OCI-LY7 (cell line): ENCODE measurements around the gene IGFN1.

Source experiments
- EZH2phosphoT487 ChIP-seq: fragments of 200-600 bp; sonication (generic); IDR thresholded peaks from 2 replicates; pipeline ENCODE4 v1.6.1; 2018; ENCODE audit warnings: low read depth, borderline replicate concordance, mild to moderate bottlenecking, mixed run types, antibody characterized with exemption, low read length, moderate library complexity, mixed read lengths
- TF ChIP-seq, protein P1 (sequence below): fragments of 200-600 bp; sonication (generic); conservative IDR thresholded peaks from 2 replicates; pipeline ENCODE4 v1.5.1; 2014; ENCODE audit warnings: mild to moderate bottlenecking, antibody characterized with exemption, low read length, moderate library complexity, mixed read lengths

DNA sequence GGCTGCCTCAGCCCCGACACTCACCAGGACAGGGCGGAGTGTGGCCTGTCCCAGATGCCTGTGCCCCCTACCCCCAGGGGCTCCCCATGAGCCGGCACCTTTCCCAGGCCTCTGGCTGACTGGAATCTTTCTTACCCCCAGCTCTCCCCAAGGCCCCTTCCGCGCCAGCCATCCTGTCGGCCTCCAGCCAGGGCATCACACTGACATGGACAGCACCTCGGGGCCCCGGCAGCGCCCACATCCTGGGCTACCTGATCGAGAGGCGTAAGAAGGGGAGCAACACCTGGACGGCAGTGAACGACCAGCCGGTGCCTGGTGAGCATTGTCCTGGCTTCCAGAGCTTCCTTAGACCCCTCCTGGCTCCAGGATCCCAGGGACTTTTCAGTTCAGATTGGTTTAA lies 26.5 kb downstream of the IGFN1 start:
- TF ChIP-seq EZH2phosphoT487 = no peak
- TF ChIP-seq, protein P1, sequence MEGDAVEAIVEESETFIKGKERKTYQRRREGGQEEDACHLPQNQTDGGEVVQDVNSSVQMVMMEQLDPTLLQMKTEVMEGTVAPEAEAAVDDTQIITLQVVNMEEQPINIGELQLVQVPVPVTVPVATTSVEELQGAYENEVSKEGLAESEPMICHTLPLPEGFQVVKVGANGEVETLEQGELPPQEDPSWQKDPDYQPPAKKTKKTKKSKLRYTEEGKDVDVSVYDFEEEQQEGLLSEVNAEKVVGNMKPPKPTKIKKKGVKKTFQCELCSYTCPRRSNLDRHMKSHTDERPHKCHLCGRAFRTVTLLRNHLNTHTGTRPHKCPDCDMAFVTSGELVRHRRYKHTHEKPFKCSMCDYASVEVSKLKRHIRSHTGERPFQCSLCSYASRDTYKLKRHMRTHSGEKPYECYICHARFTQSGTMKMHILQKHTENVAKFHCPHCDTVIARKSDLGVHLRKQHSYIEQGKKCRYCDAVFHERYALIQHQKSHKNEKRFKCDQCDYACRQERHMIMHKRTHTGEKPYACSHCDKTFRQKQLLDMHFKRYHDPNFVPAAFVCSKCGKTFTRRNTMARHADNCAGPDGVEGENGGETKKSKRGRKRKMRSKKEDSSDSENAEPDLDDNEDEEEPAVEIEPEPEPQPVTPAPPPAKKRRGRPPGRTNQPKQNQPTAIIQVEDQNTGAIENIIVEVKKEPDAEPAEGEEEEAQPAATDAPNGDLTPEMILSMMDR = no peak
